GM12874 (cell line): Measurements from ENCODE around the gene CAPN5.

Experiments used
- TF ChIP-seq, protein P1 (sequence below): IDR thresholded peaks from 2 replicates; pipeline ENCODE4 v1.5.1; 2011; ENCODE audit warnings: low read depth, mild to moderate bottlenecking, control low read depth, low read length, moderate library complexity; ENCODE audit not compliant: insufficient read depth

Gene CAPN5

DNA sequence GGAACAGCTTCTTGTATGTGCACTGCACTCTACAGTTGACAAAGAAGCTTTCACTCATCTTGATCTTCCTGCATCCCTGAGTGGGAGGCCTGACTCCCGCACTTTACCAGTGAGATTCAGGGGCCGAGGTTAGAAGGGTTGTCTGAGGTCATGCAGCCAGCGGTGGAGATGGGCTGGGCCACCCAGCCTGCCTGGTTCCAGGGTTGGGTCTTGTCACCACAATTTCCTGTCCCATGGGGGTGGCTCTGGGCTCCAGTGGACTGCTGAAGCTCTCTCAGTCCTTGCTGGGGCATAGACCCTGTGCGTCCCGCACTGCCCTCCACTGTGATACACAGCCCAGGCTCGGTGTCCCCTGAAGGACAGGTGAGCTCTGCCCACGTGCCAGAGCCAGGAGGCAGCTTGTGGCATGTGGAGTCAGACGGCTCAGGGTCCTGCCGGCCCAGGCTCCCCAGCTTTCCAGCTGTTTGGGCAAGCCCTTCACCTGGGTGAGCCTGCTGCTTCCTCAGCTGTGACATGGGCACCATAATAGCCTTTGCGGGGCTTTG is 54.4 kb downstream of the CAPN5 start:
- TF ChIP-seq, protein P1, sequence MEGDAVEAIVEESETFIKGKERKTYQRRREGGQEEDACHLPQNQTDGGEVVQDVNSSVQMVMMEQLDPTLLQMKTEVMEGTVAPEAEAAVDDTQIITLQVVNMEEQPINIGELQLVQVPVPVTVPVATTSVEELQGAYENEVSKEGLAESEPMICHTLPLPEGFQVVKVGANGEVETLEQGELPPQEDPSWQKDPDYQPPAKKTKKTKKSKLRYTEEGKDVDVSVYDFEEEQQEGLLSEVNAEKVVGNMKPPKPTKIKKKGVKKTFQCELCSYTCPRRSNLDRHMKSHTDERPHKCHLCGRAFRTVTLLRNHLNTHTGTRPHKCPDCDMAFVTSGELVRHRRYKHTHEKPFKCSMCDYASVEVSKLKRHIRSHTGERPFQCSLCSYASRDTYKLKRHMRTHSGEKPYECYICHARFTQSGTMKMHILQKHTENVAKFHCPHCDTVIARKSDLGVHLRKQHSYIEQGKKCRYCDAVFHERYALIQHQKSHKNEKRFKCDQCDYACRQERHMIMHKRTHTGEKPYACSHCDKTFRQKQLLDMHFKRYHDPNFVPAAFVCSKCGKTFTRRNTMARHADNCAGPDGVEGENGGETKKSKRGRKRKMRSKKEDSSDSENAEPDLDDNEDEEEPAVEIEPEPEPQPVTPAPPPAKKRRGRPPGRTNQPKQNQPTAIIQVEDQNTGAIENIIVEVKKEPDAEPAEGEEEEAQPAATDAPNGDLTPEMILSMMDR: no peak

DNA sequence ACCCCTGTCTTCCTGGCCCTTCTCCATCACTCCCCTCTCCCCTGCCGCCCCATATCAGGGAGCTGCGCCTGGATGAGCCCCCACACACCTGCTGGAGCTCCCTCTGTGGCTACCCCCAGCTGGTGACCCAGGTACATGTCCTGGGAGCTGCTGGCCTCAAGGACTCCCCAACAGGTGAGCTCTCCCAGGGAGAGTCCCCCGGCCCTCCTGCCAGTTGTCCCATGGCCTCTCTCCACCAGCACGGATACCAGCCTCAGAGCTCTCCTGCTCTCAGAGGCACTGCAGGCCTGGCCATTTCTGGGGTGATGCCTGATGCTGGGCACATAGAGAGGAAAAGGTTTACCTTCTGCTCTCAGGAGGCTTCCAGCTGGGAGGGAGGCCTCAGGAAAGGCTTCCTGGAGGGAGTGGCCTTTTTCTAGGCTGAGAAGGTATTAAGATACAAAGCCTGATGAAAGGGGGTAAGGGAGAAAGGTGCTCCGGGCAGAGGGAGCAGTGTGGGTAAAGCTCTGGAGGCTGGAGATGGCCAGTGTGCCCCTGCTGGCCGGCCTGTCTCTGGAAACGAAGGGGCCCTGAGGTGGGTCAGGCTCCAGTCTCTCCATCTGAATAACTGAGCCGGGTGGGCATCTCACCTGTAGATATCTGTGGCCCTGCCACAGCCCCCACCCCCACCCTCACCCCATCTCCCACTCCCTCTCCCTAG is 55.3 kb downstream of the CAPN5 start:
- TF ChIP-seq, protein P1: no peak

DNA sequence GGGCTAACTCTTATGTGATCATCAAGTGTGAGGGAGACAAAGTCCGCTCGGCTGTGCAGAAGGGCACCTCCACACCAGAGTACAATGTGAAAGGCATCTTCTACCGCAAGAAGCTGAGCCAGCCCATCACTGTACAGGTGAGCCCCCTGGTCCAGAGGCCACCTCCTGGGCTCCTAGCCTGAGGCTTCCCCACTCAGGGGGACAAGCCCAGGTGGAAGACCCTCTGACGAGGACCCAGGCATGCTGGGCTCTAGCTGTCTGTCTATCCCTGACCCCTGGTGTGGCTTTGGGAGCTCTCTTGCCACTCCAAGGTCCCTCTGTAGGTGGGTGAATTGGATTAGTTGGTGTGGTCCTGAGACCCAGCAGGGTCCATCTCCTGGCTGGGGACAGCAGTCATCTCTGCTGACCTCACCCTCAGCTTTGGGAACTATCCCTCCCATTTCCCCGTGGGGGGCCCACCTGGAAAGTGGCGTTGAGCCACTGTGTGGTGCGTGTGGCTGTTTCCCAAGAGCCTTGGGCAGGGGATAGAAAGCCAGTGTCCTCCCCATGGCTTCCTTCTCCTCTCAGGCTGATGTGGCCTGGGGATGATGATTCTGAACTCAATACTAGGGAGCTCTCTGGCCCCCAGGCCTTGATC is 55.9 kb downstream of the CAPN5 start:
- TF ChIP-seq, protein P1: no peak

DNA sequence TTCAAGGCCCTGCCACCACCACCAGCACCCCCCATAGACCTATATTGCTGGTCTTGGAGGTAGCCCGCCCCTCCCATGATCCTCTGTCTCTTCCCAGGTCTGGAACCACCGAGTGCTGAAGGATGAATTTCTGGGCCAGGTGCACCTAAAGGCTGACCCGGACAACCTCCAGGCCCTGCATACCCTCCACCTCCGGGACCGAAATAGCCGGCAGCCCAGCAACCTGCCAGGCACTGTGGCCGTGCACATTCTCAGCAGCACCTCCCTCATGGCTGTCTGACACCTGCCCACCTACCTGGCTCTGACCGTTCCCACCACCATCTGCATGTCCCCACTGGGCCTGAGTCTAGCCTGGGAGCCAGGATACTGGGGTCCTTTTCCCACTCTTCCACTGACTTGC is 56.8 kb downstream of the CAPN5 start:
- TF ChIP-seq, protein P1: no peak

DNA sequence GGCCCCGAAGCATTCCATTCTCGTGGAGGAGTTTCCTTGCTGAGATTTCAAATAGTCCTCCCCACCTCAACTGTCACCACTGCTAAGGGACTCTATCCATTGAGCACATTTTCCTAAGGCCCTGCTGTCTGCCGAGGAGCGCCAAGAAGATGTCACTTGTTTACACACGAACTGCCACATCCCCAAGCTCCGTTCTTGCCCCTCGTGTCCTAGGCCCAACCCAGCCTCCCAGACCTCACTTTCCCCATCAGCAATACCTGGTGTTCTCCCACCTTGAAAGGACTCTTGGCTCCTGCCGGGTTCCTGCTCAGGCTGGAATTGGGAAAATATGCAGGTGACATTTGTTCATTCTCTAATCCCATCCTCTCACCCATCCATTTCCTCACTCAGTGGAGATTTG is 57.3 kb downstream of the CAPN5 start:
- TF ChIP-seq, protein P1: no peak

DNA sequence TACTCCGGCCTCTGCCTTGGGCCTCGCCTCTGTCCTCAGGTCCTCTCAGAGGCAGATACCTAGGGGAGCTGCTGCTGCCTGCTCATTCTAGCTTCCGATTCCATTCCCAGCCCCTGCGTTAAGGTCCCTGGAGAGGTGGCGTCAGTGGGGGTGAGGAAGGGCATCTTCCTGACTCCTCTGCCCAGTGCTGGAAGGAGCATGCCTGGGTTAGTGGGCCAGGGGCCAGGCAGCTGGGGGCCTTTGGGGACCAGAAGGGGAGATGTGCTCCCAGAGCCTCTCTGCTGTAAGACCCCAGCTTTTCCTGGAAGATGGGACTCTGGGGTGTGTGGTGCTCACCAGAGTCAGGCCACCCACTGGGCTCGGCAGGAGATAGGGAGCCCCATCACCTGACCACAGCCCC is 57.7 kb downstream of the CAPN5 start:
- TF ChIP-seq, protein P1: no peak

DNA sequence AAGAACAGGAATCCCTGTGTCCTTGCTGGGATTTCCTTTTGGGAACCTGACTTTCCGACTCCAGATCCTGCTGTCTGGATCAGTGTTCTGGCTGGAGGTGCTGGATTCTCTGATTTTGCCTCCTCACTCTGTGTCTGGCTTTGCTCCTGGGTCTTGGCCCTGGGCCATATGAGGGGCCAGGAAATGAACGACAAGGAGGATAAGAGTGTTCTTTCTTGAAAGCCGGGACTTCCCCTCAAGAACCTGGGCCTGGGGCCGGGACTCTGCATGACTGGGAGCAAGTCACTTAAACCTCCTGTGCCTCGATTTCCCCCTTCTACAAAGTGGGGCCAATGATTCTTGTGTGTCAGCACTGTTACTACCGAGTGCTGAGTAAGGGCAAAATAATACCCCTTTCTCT is 58.4 kb downstream of the CAPN5 start:
- TF ChIP-seq, protein P1: no peak
